ENCODE measurements around the gene ARMH3.

Gene ARMH3

DNA sequence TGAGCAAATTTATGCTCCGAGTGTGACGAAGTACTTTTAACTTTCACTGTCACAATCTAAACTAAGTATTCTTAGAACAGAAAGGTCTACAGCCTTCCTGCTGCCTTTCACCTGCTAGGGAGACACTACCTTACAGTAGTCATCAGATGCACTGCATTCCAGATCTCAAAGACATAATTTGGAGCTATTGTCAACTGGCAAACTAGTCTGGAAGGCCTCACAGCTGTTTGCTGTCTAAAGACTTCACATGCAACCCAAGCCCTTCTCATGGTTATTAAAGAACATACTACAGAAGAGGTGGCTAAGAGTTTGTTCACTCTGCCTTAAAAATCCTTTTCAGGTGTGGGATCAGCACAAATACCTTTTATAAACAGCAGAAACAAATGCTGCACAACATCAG is 120.5 kb downstream of the ARMH3 start:
- no peak for DNase-seq

DNA sequence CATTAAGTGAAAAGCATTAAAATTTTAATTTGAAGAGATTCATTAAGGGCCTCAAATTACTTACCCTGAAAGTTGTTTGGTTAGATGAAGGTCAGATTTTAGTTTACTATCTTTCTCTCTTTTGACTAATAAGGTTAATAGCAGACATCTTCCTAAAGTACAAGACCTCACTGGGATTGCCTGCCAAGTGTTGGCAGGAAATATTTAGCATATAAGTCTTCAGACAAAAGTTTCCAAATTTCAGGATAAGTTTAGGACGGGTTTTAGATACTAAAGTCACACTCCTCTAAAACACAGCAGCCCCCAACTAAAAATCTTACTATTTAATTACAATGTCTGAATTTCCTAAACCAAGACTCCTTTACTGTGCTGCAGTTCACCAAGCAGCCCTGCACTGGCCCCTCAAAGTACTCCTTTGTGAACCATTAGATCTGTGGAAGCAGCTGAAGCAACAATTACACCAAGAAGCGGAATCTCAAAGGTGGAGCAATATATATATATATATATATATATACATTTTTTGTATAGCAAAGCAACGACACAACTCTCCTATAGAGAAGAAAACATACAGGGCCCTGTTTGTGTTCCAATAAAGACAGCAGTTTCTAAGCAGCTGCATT is 121.2 kb downstream of the ARMH3 start:
- no peak for DNase-seq

- no peak for DNase-seq
Observed at GRCh38 chr10:101933976-101934375, 122.0 kb downstream of the ARMH3 start.

GRCh38 chr10:101932183-101932582 is 123.8 kb downstream of the ARMH3 start:
- DNase-seq = no peak

GRCh38 chr10:101925027-101925426 is 130.9 kb downstream of the ARMH3 start:
- DNase-seq = no peak

- no peak for DNase-seq
Observed at GRCh38 chr10:101923256-101923655, 132.7 kb downstream of the ARMH3 start.

- no peak for DNase-seq
Observed at GRCh38 chr10:101922846-101923245, 133.1 kb downstream of the ARMH3 start.

- no peak for DNase-seq
Observed at GRCh38 chr10:101920546-101920945, 135.4 kb downstream of the ARMH3 start.

GRCh38 chr10:101919026-101919770 is 136.8 kb downstream of the ARMH3 start:
- DNase-seq = no peak

- DNase-seq = no peak
Observed at GRCh38 chr10:101912561-101913179, 143.3 kb downstream of the ARMH3 start.

GRCh38 chr10:101906586-101907183 is 149.3 kb downstream of the ARMH3 start:
- no peak for DNase-seq

DNA sequence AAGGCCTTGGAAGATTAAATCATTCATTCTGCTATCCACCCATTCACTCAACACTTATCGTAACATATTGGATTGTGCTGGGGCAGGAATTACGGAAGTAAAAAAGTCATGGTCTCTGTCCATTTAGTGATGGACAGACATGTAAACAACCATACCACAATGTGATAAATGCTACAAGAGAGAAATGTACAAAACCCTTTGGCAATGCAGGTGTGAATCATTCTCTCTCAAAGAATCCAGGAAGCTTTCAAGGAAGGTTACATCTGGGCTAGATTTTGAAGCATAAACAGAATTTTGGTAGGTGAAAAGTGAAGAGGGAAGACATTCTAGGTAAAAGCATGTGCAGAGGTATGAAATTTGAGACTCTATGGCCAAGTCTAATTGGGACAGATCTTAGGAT is 150.7 kb downstream of the ARMH3 start:
- DNase-seq = no peak

GRCh38 chr10:101903827-101904550 is 152.0 kb downstream of the ARMH3 start:
- no peak for DNase-seq

DNA sequence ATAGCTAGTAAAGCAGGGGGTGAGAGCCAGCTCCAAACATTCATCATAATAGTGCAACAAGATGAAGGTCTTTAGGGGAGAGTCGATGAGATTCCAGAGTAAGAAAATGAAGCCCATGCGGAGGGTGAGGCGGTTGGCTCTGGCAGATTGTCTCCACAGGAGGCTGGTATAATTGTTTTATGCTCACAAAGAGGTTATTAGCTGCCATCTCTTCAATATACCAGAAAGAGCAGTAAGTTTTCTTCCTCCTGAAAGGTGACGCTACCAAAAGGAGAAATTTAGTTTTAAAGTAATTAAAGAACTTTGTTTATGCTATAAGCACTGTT is 153.2 kb downstream of the ARMH3 start:
- DNase-seq = no peak

DNA sequence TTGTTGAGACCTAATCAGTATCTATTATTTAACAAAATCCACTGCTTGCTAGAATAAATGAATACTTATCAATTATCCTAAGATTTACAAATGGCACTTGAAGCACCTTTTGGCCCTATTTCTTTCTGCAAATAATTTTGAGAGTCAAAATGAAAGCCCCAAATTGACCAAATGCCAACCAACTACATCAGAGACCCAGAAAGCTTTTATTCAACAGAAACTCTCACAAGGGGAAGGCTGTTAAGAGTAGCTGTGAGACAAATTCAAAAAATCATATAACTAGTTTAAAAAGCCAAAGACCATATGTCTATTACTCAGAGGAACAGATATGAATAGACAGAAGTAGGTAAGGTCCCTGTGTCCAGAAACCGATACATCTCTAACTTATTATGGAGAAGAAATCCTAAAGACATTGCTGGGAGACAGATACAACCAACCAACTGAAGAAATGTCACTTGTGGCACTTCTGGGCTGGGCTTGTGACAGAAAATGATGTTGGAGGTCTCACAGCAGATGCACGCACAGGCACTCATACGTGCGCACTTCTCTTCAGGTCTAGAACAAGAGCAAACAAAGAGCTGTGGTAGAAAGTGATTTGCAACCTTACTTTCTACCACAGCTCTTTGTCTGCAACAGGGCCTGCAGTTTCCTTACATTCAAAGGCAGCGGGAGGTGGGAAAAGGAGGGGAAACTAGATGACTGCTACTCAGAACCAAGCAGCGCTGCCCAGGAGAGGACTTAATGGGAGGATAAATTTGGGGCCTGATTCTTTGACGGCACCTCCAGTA is 153.7 kb downstream of the ARMH3 start:
- no peak for DNase-seq

DNA sequence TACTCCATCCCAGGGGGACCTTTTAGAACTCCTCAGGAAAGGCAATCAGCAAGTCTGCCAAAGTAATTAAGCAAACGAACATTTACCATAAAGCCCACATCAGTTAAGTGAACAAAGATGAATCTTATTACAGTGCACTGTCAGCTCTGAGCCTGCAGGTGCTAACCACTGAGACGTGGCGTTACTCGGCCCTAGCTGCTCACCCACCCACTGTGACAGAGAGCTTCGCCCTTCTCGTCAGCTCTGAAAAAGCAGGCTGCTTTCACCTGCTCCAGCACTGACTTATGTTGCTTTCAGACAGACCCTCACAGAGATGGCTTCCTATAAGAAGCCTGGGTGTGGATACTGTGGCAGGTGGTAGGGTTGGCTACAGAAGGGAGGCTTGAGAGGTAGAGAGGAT is 154.6 kb downstream of the ARMH3 start:
- DNase-seq = no peak

DNA sequence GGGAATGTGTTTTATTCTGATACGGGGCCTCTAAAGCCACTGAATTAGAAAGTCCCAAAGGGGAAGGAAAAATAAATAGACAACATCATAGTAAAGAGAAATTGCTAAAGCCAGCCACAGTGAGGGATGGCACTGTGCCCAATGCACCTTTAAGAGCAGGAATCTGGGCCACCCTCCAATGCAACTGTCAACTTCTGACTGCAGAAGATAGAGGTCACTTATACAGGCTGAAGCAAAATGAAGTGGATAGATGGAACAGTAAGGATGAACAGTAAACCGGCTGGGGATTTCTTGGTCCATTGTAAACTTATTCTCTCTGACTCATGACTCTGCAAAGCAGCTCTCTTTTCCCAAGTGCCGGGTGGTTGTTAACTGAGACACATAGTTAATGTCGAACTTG is 158.3 kb downstream of the ARMH3 start:
- no peak for DNase-seq

DNA sequence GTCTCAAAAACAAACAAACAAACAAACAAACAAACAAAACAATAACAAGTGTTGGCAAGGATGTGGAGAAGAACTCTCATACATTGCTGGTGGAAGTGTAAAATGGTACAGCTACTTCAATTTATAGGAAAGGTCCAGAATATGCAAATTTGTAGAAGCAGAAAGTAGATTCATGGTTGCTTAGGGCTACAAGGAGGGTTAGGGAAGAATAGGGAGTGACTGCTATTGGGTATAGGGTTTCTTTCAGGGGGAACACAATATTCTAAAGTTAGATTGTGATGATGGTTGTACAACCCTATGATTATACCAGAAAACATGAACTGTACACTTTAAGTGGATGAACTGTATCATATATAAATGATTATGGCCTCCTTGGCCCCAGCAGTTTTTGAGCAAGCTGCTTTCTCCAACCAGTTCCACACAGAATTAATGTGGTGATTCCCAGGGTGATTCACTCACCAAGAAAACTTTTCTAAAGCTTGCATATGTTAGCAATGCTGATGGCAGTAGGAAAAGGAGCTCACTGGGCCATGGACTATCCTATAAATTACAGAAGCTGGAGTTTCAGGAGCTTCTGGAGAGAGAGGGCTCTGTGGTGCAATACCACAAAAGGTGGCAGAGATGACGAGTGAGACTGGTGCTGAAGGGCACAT is 159.6 kb downstream of the ARMH3 start:
- DNase-seq = no peak

DNA sequence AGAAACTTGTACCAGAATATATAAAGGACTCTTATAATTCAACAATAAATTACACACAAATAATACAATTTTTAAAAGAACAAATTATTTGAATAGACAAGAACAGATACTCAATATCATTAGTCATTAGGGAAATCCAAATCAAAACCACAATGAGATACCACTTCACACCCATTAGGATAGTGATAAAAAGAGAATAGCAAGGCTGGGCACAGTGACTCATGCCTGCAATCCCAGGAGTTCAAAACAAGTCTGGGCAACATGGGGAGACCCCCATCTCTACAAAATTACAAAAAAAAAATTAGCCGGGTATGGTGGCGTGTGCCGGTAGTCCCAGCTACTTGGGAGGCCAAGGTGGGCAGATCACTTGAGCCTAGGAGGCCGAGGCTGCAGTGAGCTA is 160.2 kb downstream of the ARMH3 start:
- no peak for DNase-seq

DNA sequence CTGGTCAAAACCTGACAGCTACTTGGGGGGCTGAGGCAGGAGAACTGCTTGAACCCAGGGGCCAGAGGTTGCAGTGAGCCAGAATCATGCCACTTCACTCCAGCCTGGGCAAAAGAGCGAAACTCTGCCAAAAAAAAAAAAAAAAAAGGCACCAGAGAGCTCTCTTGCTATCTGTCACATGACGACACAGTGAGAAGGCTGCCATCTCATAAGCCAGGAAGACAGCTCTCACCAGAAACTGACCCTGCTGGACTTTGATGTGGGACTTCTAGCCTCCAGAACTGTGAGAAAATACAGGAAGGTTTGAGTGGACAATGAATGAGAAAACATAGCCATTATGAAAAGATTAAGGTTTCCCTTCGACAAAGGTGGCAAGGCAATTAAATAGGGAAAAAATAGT is 161.2 kb downstream of the ARMH3 start:
- no peak for DNase-seq

- no peak for DNase-seq
Observed at GRCh38 chr10:101894266-101894665, 161.7 kb downstream of the ARMH3 start.

- no peak for DNase-seq
Observed at GRCh38 chr10:101893510-101894120, 162.4 kb downstream of the ARMH3 start.

All from NCI-H748 treated with DMSO at 0.1 percent for 48 hours (cell line).